ENCODE results near the gene PPP2R5A. TPM values are rescaled to one million over a fixed set of nuclear protein-coding genes. Genes with fewer than 3 reads are reported as not detected.
"Not testable (repeated sequence)": the region's sequence is repeated elsewhere in the genome, so short reads cannot be mapped to it uniquely, and the experiment has no call there.

The PPP2R5A gene
- total RNA-seq, 3 donors from 2014 or later: 48.5 to 85.5 (median 57.4) TPM

DNA sequence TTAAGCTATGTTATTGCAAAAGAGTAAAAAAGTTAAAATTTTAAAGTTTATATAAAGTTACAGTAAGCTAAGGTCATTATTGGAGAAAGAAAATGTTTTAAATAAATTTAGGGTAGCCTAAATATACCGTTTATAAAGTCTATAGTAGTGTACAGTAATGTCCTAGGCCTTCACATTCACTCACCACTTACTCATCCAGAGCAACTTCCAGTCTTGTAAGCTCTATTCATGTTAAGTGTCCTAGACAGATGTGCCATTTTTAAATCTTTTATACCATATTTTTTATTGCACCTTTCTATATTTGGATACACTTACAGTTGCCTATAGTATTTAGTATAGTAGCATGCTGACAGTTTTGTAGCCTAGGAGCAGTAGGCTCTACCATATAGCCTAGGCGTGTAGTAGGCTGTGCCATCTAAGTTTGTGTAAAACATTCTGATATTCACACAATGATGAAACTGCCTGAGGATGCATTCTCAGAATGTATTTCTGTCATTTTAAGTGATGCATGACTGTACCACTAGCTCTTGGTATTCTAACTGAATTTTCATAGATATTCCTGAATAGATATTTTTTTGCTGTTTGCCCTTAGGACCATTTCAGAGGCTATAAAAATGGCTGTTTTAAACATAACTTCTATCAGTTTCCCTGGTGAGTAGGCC, 26.8 kb downstream of the PPP2R5A start:
- no peak for TF ChIP-seq POLR2AphosphoS5 (IDR thresholded peaks at IDR 0.05)
- TF ChIP-seq, protein P1, sequence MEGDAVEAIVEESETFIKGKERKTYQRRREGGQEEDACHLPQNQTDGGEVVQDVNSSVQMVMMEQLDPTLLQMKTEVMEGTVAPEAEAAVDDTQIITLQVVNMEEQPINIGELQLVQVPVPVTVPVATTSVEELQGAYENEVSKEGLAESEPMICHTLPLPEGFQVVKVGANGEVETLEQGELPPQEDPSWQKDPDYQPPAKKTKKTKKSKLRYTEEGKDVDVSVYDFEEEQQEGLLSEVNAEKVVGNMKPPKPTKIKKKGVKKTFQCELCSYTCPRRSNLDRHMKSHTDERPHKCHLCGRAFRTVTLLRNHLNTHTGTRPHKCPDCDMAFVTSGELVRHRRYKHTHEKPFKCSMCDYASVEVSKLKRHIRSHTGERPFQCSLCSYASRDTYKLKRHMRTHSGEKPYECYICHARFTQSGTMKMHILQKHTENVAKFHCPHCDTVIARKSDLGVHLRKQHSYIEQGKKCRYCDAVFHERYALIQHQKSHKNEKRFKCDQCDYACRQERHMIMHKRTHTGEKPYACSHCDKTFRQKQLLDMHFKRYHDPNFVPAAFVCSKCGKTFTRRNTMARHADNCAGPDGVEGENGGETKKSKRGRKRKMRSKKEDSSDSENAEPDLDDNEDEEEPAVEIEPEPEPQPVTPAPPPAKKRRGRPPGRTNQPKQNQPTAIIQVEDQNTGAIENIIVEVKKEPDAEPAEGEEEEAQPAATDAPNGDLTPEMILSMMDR (IDR thresholded peaks at IDR 0.05): no peak
- TF ChIP-seq POLR2A (IDR thresholded peaks at IDR 0.05): no peak
- Histone ChIP-seq H3K4me1 (no peaks in the 10 kb centered on the region), H3K4me3 (no peak overlapping the region), H3K36me3 (no peaks in the 10 kb centered on the region), H3K27me3 (no peaks in the 10 kb centered on the region), H3K27ac (no peak overlapping the region), H3K9me3 (peaks cover 0 to 5% of the 10 kb centered on the region in 2 donors)
- no peak for DNase-seq (ENCODE audit: low spot score in 2 of 2)
- intact Hi-C loops (cut with DNase I; ENCODE audit: low total_unique reads): loop anchor here (10.0 kb wide), 1 partner anchor 53 kb away; no protein-coding TSS in a partner anchor

- no peaks in the 10 kb centered on the region for H3K27me3 ChIP-seq
- no peaks in the 10 kb centered on the region for H3K4me1 ChIP-seq
- intact Hi-C loops (cut with DNase I; ENCODE audit: low total_unique reads): loop anchor here (10.0 kb wide), 1 partner anchor 51 kb away; no protein-coding TSS in a partner anchor
- H3K9me3 ChIP-seq: peaks cover 0 to 5% of the 10 kb centered on the region in 2 donors
- TF ChIP-seq POLR2AphosphoS5 (IDR thresholded peaks at IDR 0.05): no peak
- TF ChIP-seq POLR2A (IDR thresholded peaks at IDR 0.05): no peak
- TF ChIP-seq, protein P1 (IDR thresholded peaks at IDR 0.05): no peak
- no peak overlapping the region for H3K27ac ChIP-seq
- H3K4me3 ChIP-seq: no peak overlapping the region
- no peak for DNase-seq (ENCODE audit: low spot score in 2 of 2)
- H3K36me3 ChIP-seq: no peaks in the 10 kb centered on the region
Measured at GRCh38 chr1:212313616-212314015, 28.4 kb downstream of the PPP2R5A start.

DNA sequence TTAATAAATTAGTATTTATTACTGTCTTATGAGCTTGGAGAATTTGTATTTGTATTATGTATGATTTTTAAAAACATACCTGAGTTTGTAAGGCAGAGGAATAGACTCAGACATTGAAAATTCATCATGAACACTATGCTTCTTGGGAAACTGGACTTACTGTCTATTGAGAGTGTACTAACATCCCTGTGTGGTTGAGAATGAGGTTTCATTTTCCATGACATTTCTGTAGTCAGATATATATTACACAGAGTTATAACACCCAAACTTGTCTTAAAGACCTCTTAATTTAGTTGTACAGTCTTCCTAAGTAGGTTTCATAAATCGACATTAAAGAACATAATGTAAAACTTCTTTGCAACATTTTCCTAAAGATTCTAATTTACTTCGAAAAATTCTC, 30.0 kb downstream of the PPP2R5A start:
- no peaks in the 10 kb centered on the region for H3K36me3 ChIP-seq
- H3K9me3 ChIP-seq: peaks cover 0 to 5% of the 10 kb centered on the region in 2 donors
- no peaks in the 10 kb centered on the region for H3K27me3 ChIP-seq
- no peak for DNase-seq (ENCODE audit: low spot score in 2 of 2)
- TF ChIP-seq POLR2A (IDR thresholded peaks at IDR 0.05) (no peak), POLR2AphosphoS5 (IDR thresholded peaks at IDR 0.05) (no peak)
- TF ChIP-seq, protein P1 (IDR thresholded peaks at IDR 0.05): no peak
- no peak overlapping the region for H3K27ac ChIP-seq
- no peaks in the 10 kb centered on the region for H3K4me1 ChIP-seq
- intact Hi-C loops (cut with DNase I; ENCODE audit: low total_unique reads): loop anchor here (10.0 kb wide), 1 partner anchor 50 kb away; no protein-coding TSS in a partner anchor
- H3K4me3 ChIP-seq: no peak overlapping the region

DNA sequence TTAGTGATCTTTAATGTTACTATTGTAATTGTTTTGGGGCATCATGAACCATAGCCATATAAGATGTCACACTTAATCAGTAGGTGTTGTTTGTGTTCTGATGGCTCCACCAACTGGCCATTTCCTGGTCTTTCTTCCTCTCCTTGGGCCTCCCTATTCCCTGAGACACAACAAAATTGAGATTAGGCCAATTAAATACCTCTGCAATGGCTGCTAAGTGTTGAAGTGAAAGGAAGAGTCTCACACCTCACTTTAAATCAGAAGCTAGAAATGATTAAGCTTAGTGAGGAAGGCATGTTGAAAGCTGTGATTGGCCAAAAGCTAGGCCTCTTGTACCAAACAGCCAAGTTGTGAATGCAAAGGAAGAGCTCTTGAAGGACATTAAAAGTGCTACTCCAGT, 30.7 kb downstream of the PPP2R5A start:
- intact Hi-C loops (cut with DNase I; ENCODE audit: low total_unique reads): loop anchor here (10.0 kb wide), 1 partner anchor 49 kb away; no protein-coding TSS in a partner anchor
- Histone ChIP-seq H3K4me3 (no peak overlapping the region), H3K27ac (no peak overlapping the region), H3K9me3 (peaks cover 0 to 5% of the 10 kb centered on the region in 2 donors), H3K27me3 (no peaks in the 10 kb centered on the region), H3K36me3 (no peaks in the 10 kb centered on the region), H3K4me1 (no peaks in the 10 kb centered on the region)
- DNase-seq (ENCODE audit: low spot score in 2 of 2): no peak
- TF ChIP-seq, protein P1 (IDR thresholded peaks at IDR 0.05): no peak
- TF ChIP-seq POLR2A (IDR thresholded peaks at IDR 0.05) (no peak), POLR2AphosphoS5 (IDR thresholded peaks at IDR 0.05) (no peak)

DNA sequence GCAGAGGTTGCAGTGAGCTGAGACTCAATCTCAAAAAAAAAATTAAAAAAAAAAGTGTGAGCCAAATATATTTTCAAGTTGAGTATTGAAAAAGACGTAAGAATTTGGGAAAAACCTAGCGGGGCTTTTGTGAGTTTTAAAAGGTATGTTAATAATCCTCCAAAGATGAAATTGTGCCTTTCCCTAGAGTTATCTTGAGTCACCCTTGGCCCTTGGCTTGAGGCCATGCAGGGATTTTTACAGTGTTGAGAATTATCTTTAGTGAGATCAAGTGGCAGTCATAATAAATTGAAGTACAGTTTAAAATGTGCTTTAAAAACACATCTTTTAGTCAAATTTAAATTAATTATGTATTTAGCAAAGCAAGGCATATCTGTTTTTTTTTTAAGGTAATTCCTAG, 32.7 kb downstream of the PPP2R5A start:
- no peaks in the 10 kb centered on the region for H3K36me3 ChIP-seq
- no peak for TF ChIP-seq POLR2A (IDR thresholded peaks at IDR 0.05)
- TF ChIP-seq, protein P1 (IDR thresholded peaks at IDR 0.05): no peak
- no peak for TF ChIP-seq POLR2AphosphoS5 (IDR thresholded peaks at IDR 0.05)
- H3K4me3 ChIP-seq: no peak overlapping the region
- no peaks in the 10 kb centered on the region for H3K4me1 ChIP-seq
- H3K9me3 ChIP-seq: peaks cover 0 to 2% of the 10 kb centered on the region in 2 donors
- no peaks in the 10 kb centered on the region for H3K27me3 ChIP-seq
- intact Hi-C loops (cut with DNase I; ENCODE audit: low total_unique reads): loop anchor here (10.0 kb wide), 1 partner anchor 47 kb away; no protein-coding TSS in a partner anchor
- no peak overlapping the region for H3K27ac ChIP-seq
- no peak for DNase-seq (ENCODE audit: low spot score in 2 of 2)

- intact Hi-C loops (cut with DNase I; ENCODE audit: low total_unique reads); H3K36me3 ChIP-seq; H3K4me1 ChIP-seq; H3K9me3 ChIP-seq; H3K4me3 ChIP-seq; DNase-seq (ENCODE audit: low spot score in 2 of 2); H3K27ac ChIP-seq; H3K27me3 ChIP-seq: not testable (repeated sequence)
Measured at GRCh38 chr1:212321031-212321430, 35.8 kb downstream of the PPP2R5A start.

Data from breast epithelium (tissue), 4 donors.